Adrenal gland (tissue), 12 donors: ENCODE measurements around the gene MED12L. TPM values are rescaled to one million over a fixed set of nuclear protein-coding genes. Genes with fewer than 3 reads are reported as not detected.

Experiments
- DNase-seq, 7 donors: peaks; one replicate each; pipeline ENCODE4 v3.0.0-alpha.2; 2019 to 2020
- H3K27ac ChIP-seq, 5 donors: fragments of 200-600 bp; sonication (generic) in 4 of 5; 1 replicate in 3 of 5; 2 replicates in 2 of 5; pipeline versions ENCODE4 v1.5.1 to v1.8.0; 2016 to 2020; ENCODE audit warnings: mild to moderate bottlenecking in 1 of 5
- H3K27me3 ChIP-seq: fragments of 200-600 bp; 2 replicates; pipeline ENCODE4 v1.8.0; 2021
- H3K36me3 ChIP-seq, 2 donors: fragments of 200-600 bp; replicated peaks in 1 of 2; 1 replicate in 1 of 2; 2 replicates in 1 of 2; pipeline versions ENCODE4 v1.5.1 to v1.8.0; 2018 to 2022
- H3K4me1 ChIP-seq, 2 donors: fragments of 200-600 bp; replicated peaks in 1 of 2; 1 replicate in 1 of 2; 2 replicates in 1 of 2; pipeline versions ENCODE4 v1.5.1 to v1.8.0; 2018 to 2021
- H3K4me3 ChIP-seq, 4 donors: fragments of 200-600 bp; sonication (generic) in 3 of 4; one replicate each; pipeline ENCODE4 v1.5.1; 2016 to 2018
- H3K9me3 ChIP-seq, 3 donors: fragments of 200-600 bp; sonication (generic) in 1 of 3; replicated peaks in 1 of 3; 1 replicate in 2 of 3; 2 replicates in 1 of 3; pipeline versions ENCODE4 v1.5.1 to v1.8.0; 2016 to 2021
- CTCF ChIP-seq, 6 experiments: fragments of 450-650 bp in 4 of 6; fragments of 200-600 bp in 2 of 6; sonication (generic) in 1 of 6; IDR thresholded peaks; 1 replicate in 5 of 6; 2 replicates in 1 of 6; pipeline versions ENCODE4 v1.5.1 to v1.8.0; 2016 to 2021; ENCODE audit warnings: antibody characterized with exemption in 6 of 6, mild to moderate bottlenecking in 2 of 6, moderate library complexity in 1 of 6
- POLR2A ChIP-seq, 2 donors: fragments of 450-650 bp; IDR thresholded peaks; one replicate each; pipeline ENCODE4 v1.6.1; 2017; ENCODE audit warnings: antibody characterized with exemption in 2 of 2, mild to moderate bottlenecking in 2 of 2, moderate library complexity in 1 of 2
- WGBS, 4 donors: extraction: QIAGEN DNeasy Blood & Tissue Kit in 2 of 4; methylation state at CpG; one replicate each; pipeline versions ENCODE4 v1.1.5 to v1.1.7; 2013 to 2017; 5-methylcytosine and 5-hydroxymethylcytosine counted together
- intact Hi-C, 2 donors: fragments of 100-400 bp; cut with DNase I; formaldehyde crosslinking; loops; one replicate each; pipeline versions ENCODE4 v1.14.1 to v1.15.0; 2022 to 2023
- polyA plus RNA-seq, 3 donors: library from polyadenylated mRNA; stranded (reverse); fragments of 200-250 nt in 2 of 3; fragments of 350-450 nt in 1 of 3; fragmentation: Illumina TruSeq in 1 of 3; extraction: RNeasy Lipid Tissue Mini Kit (QIAGEN cat#74804) in 1 of 3; gene quantifications; one replicate each; pipeline ENCODE4 v1.2.3, GENCODE V29; 2013 to 2014
- total RNA-seq, 9 donors: library from RNA; depleted of rRNA in 4 of 9; stranded (reverse); fragments of >200 nt in 4 of 9; fragments of 120-200 nt in 1 of 9; fragmentation: NEBNext Ultra II Directional in 1 of 9; extraction: Animal tissue kit (Norgen Biotek cat#: 25700) in 1 of 9; gene quantifications; one replicate each; pipeline versions ENCODE4 v1.1.0 to v1.2.4, GENCODE V29; 2013 to 2023
- donor health status: healthy with polysubstance abuse.
- donor health status: Bipolar disorder and iron deficiency.
- donor health status: DM: yes; HTN: yes; CAD: no.
- donor health status: DM: no; HTN: no; CAD: no.
- donor health status: DM: no; HTN: no; CAD: no.
- donor health status: DM: yes; HTN: yes; CAD: no.

Gene MED12L
- total and polyA plus RNA-seq, 12 donors, result 0.77 to 25.0 (median 6.3) TPM

DNA sequence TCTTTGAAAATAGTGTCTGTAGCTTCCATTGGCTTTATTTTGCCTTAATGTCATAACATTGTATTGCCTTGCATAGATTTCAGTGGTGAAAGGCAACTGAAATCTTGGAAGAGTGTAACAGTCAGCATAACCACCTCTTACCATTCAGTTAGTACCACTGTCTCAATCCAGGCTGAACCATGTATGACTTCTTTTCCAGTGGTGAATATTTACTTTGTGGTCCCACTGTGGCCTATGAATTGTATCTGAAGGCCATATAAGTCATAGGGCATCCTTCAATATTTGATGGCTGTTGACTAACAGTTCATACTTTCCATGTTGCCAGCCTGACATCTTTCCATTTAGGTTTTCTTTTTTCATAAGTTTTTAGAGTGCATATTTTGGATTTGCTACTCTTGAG, 38.4 kb downstream of the MED12L start:
- intact Hi-C loops, result no loop called here
- no peak for DNase-seq
- H3K27ac ChIP-seq, result no peak overlapping the region
- H3K36me3 ChIP-seq, result no peaks in the 10 kb centered on the region
- H3K4me3 ChIP-seq, result no peak overlapping the region
- H3K4me1 ChIP-seq, result no peaks in the 10 kb centered on the region
- H3K9me3 ChIP-seq, result no peaks in the 10 kb centered on the region
- no peaks in the 10 kb centered on the region for H3K27me3 ChIP-seq
- TF ChIP-seq POLR2A (IDR thresholded peaks at IDR 0.05), result no peak
- TF ChIP-seq CTCF (IDR thresholded peaks at IDR 0.05), result no peak

- H3K27me3 ChIP-seq, result no peaks in the 10 kb centered on the region
- no peaks in the 10 kb centered on the region for H3K9me3 ChIP-seq
- DNase-seq, result no peak
- H3K4me3 ChIP-seq, result no peak overlapping the region
- no peaks in the 10 kb centered on the region for H3K4me1 ChIP-seq
- 62 to 68% (median 64%) methylated on average over 4 of the region's 4 CpGs for WGBS, 4 donors
- intact Hi-C loops, result no loop called here
- no peak overlapping the region for H3K27ac ChIP-seq
- TF ChIP-seq CTCF (IDR thresholded peaks at IDR 0.05) (no peak), POLR2A (IDR thresholded peaks at IDR 0.05) (no peak)
- no peaks in the 10 kb centered on the region for H3K36me3 ChIP-seq
Measured at GRCh38 chr3:151124476-151124875, 39.0 kb downstream of the MED12L start.

DNA sequence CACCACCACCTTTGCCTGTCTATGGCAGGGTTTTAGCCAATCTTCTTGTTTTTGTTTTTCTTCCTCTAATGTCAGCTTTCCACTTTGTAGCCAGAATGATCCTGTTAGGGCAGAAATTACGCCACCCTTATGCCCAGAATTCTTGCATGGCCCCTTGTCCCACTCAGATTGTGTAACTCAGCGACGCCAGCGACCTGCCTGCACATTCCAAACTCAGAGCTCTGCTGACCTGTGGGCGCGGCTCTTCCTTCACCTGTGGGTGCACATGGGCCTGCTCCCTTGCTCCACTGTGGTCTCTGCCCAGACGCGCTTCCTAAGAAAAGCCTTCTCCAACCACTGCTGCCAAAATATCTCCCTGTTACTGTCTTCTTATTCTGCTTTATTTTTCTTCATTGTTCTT, 45.0 kb downstream of the MED12L start:
- DNase-seq, result no peak
- no peak overlapping the region for H3K4me3 ChIP-seq
- H3K9me3 ChIP-seq, result no peaks in the 10 kb centered on the region
- TF ChIP-seq POLR2A (IDR thresholded peaks at IDR 0.05) (no peak), CTCF (IDR thresholded peaks at IDR 0.05) (no peak)
- no peaks in the 10 kb centered on the region for H3K4me1 ChIP-seq
- intact Hi-C loops, result no loop called here
- WGBS, 4 donors, result 93 to 98% (median 95%) methylated on average over 8 of the region's 8 CpGs
- no peaks in the 10 kb centered on the region for H3K36me3 ChIP-seq
- H3K27ac ChIP-seq, result no peak overlapping the region
- H3K27me3 ChIP-seq, result no peaks in the 10 kb centered on the region

GRCh38 chr3:151133175-151133574, 47.7 kb downstream of the MED12L start:
- Histone ChIP-seq H3K4me1 (no peaks in the 10 kb centered on the region), H3K9me3 (no peaks in the 10 kb centered on the region), H3K27ac (no peak overlapping the region), H3K27me3 (no peaks in the 10 kb centered on the region), H3K4me3 (no peak overlapping the region), H3K36me3 (no peaks in the 10 kb centered on the region)
- 61 to 68% (median 65%) methylated on average over 3 of the region's 3 CpGs for WGBS, 4 donors
- intact Hi-C loops, result no loop called here
- no peak for DNase-seq
- no peak for TF ChIP-seq POLR2A (IDR thresholded peaks at IDR 0.05)
- no peak for TF ChIP-seq CTCF (IDR thresholded peaks at IDR 0.05)
